BE2C (cell line): ENCODE measurements around the gene LHX3.

Experiments used
- DNase-seq: peaks from one replicate; pipeline ENCODE4 v3.0.0-alpha.2; 2020
- H3K27me3 ChIP-seq: fragments of 250-450 bp; sonication (Bioruptor Pico); 2 replicates; pipeline ENCODE4 v1.5.1; 2020; ENCODE audit warnings: mild to moderate bottlenecking
- H3K36me3 ChIP-seq: fragments of 250-450 bp; sonication (Bioruptor Pico); 2 replicates; pipeline ENCODE4 v1.5.1; 2020; ENCODE audit warnings: mild to moderate bottlenecking
- H3K4me1 ChIP-seq: fragments of 250-450 bp; sonication (Bioruptor Pico); 2 replicates; pipeline ENCODE4 v1.5.1; 2020
- H3K4me3 ChIP-seq: 2 replicates; pipeline ENCODE4 v1.5.1; 2011; ENCODE audit warnings: low read depth, low read length
- H3K9me3 ChIP-seq: fragments of 250-450 bp; sonication (Bioruptor Pico); 2 replicates; pipeline ENCODE4 v1.5.1; 2020
- CTCF ChIP-seq: IDR thresholded peaks from 2 replicates; pipeline ENCODE4 v1.5.1; 2012; ENCODE audit warnings: mild to moderate bottlenecking, low read depth, low read length

LHX3 gene

GRCh38 chr9:136201609-136202453 lies 3.1 kb downstream of the LHX3 start:
- TF ChIP-seq CTCF = no peak
- Histone ChIP-seq H3K4me3 (no peak overlapping the region), H3K9me3 (no peaks in the 10 kb centered on the region), H3K27me3 (peaks cover 68% of the 10 kb centered on the region), H3K4me1 (peaks cover 6% of the 10 kb centered on the region; the same call in 1 of the 2 replicates), H3K36me3 (peaks cover 8% of the 10 kb centered on the region; the same call in 1 of the 2 replicates)
- DNase-seq = no peak

- 0 out of 2 replicates have a peak, but pooled peaks cover 3% of the 10 kb centered on the region for H3K4me1 ChIP-seq
- H3K9me3 ChIP-seq = no peaks in the 10 kb centered on the region
- peaks cover 8% of the 10 kb centered on the region; the same call in 1 of the 2 replicates for H3K36me3 ChIP-seq
- no peak for DNase-seq
- TF ChIP-seq CTCF = no peak
- no peak overlapping the region for H3K4me3 ChIP-seq
- peaks cover 74% of the 10 kb centered on the region for H3K27me3 ChIP-seq
Observed at GRCh38 chr9:136201174-136201573, 3.8 kb downstream of the LHX3 start.

- no peak for DNase-seq
- H3K4me1 ChIP-seq = 0 out of 2 replicates have a peak, but pooled peaks cover 3% of the 10 kb centered on the region
- peaks cover 2% of the 10 kb centered on the region; the same call in 1 of the 2 replicates for H3K36me3 ChIP-seq
- H3K27me3 ChIP-seq = peaks cover 80% of the 10 kb centered on the region
- no peaks in the 10 kb centered on the region for H3K9me3 ChIP-seq
- no peak overlapping the region for H3K4me3 ChIP-seq
- no peak for TF ChIP-seq CTCF
Observed at GRCh38 chr9:136200424-136200823, 4.5 kb downstream of the LHX3 start.

- Histone ChIP-seq H3K9me3 (no peaks in the 10 kb centered on the region), H3K4me1 (0 out of 2 replicates have a peak, but pooled peaks cover 3% of the 10 kb centered on the region), H3K4me3 (no peak overlapping the region), H3K27me3 (peaks cover 88% of the 10 kb centered on the region), H3K36me3 (no peaks in the 10 kb centered on the region)
- TF ChIP-seq CTCF = no peak
- no peak for DNase-seq
Observed at GRCh38 chr9:136199391-136200288, 5.3 kb downstream of the LHX3 start.

- no peak overlapping the region for H3K4me3 ChIP-seq
- H3K4me1 ChIP-seq = 0 out of 2 replicates have a peak, but pooled peaks cover 3% of the 10 kb centered on the region
- peak; percentile 49 for DNase-seq
- H3K27me3 ChIP-seq = peaks cover 96% of the 10 kb centered on the region
- H3K36me3 ChIP-seq = no peaks in the 10 kb centered on the region
- no peak for TF ChIP-seq CTCF
- H3K9me3 ChIP-seq = no peaks in the 10 kb centered on the region; the same call in 1 of the 2 replicates
Observed at GRCh38 chr9:136198605-136199083, 6.3 kb downstream of the LHX3 start.
